Testis (tissue), 3 donors: Measurements from ENCODE around the gene C16orf46. TPM values are rescaled to one million over a fixed set of nuclear protein-coding genes. Genes with fewer than 3 reads are reported as not detected.

Source experiments
- DNase-seq: peaks from one replicate; pipeline ENCODE4 v3.0.0-alpha.2; 2019
- H3K27ac ChIP-seq, 2 donors: fragments of 200-600 bp; sonication (generic); one replicate each; pipeline ENCODE4 v1.5.1; 2019
- H3K27me3 ChIP-seq: fragments of 200-600 bp; sonication (generic); one replicate; pipeline ENCODE4 v1.5.1; 2019
- H3K36me3 ChIP-seq: fragments of 200-600 bp; sonication (generic); one replicate; pipeline ENCODE4 v1.5.1; 2017; ENCODE audit warnings: low read depth; ENCODE audit errors: missing control alignments
- H3K4me1 ChIP-seq: fragments of 200-600 bp; sonication (generic); one replicate; pipeline ENCODE4 v1.5.1; 2019
- H3K4me3 ChIP-seq, 2 donors: fragments of 200-600 bp; sonication (generic); one replicate each; pipeline ENCODE4 v1.5.1; 2017 to 2019
- H3K9me3 ChIP-seq: fragments of 200-600 bp; sonication (generic); one replicate; pipeline ENCODE4 v1.5.1; 2017
- CTCF ChIP-seq, 3 experiments: fragments of 450-650 bp in 2 of 3; fragments of 200-600 bp in 1 of 3; sonication (generic) in 1 of 3; IDR thresholded peaks; one replicate each; pipeline ENCODE4 v1.5.1; 2016 to 2019; ENCODE audit warnings: antibody characterized with exemption in 3 of 3, mild to moderate bottlenecking in 2 of 3, moderate library complexity in 1 of 3
- POLR2A ChIP-seq: fragments of 450-650 bp; IDR thresholded peaks from one replicate; pipeline ENCODE4 v1.6.1; 2017; ENCODE audit warnings: antibody characterized with exemption, mild to moderate bottlenecking, moderate library complexity
- WGBS, 2 donors: methylation state at CpG; one replicate each; pipeline ENCODE4 v1.1.5; 2018; 5-methylcytosine and 5-hydroxymethylcytosine counted together
- intact Hi-C: fragments of 100-400 bp; cut with DNase I; formaldehyde crosslinking; loops from one replicate; pipeline ENCODE4 v1.15.1; 2023; ENCODE audit warnings: low total_unique reads
- polyA plus RNA-seq: library from polyadenylated mRNA; stranded (reverse); fragments of 350-450 nt; fragmentation: Illumina TruSeq; extraction: RNeasy Lipid Tissue Mini Kit (QIAGEN cat#74804); gene quantifications from one replicate; pipeline ENCODE4 v1.2.3, GENCODE V29; 2014; ENCODE audit warnings: low read depth, low replicate concordance; ENCODE audit not compliant: insufficient read depth
- total RNA-seq, 2 donors: library from RNA; depleted of rRNA; stranded (reverse); fragments of >200 nt; gene quantifications; one replicate each; pipeline ENCODE4 v1.2.3, GENCODE V29; 2016

The C16orf46 gene
- total and polyA plus RNA-seq, 3 donors from 2014 or later = 7.7 to 15.2 (median 10.2) TPM

- Histone ChIP-seq H3K4me3 (no peak overlapping the region), H3K27me3 (no peaks in the 10 kb centered on the region), H3K27ac (no peak overlapping the region), H3K9me3 (no peaks in the 10 kb centered on the region), H3K36me3 (no peaks in the 10 kb centered on the region), H3K4me1 (no peaks in the 10 kb centered on the region)
- TF ChIP-seq CTCF (IDR thresholded peaks at IDR 0.05) (no peak), POLR2A (no peak)
- DNase-seq = no peak
- intact Hi-C loops = no loop called here
- 69 to 88% methylated on average over 1 of the region's 1 CpG for WGBS, 2 donors
Measured at GRCh38 chr16:81067166-81067565, 9.9 kb downstream of the C16orf46 start.

- H3K27ac ChIP-seq = no peak overlapping the region
- H3K36me3 ChIP-seq = no peaks in the 10 kb centered on the region
- H3K9me3 ChIP-seq = no peaks in the 10 kb centered on the region
- H3K4me1 ChIP-seq = no peaks in the 10 kb centered on the region
- H3K27me3 ChIP-seq = no peaks in the 10 kb centered on the region
- intact Hi-C loops = no loop called here
- no peak overlapping the region for H3K4me3 ChIP-seq
- TF ChIP-seq POLR2A (no peak), CTCF (IDR thresholded peaks at IDR 0.05) (no peak)
- no peak for DNase-seq
- 79 to 84% methylated on average over 4 of the region's 4 CpGs for whole genome bisulfite sequencing, 2 donors
Measured at GRCh38 chr16:81066681-81067080, 10.4 kb downstream of the C16orf46 start.

GRCh38 chr16:81061871-81062608, 15.0 kb downstream of the C16orf46 start:
- intact Hi-C loops = no loop called here
- no peaks in the 10 kb centered on the region for H3K9me3 ChIP-seq
- TF ChIP-seq CTCF (IDR thresholded peaks at IDR 0.05) = peak in 1 of 3 experiments; percentile 12
- TF ChIP-seq POLR2A = no peak
- H3K27me3 ChIP-seq = no peaks in the 10 kb centered on the region
- no peak overlapping the region for H3K27ac ChIP-seq
- H3K4me3 ChIP-seq = no peak overlapping the region
- 73 to 83% methylated on average over 10 of the region's 10 CpGs for WGBS, 2 donors
- no peaks in the 10 kb centered on the region for H3K36me3 ChIP-seq
- no peak for DNase-seq
- H3K4me1 ChIP-seq = no peaks in the 10 kb centered on the region

- no peak overlapping the region for H3K4me3 ChIP-seq
- WGBS, 2 donors = 78% methylated on average over 10 of the region's 10 CpGs
- no peak overlapping the region for H3K27ac ChIP-seq
- H3K9me3 ChIP-seq = no peaks in the 10 kb centered on the region
- no peaks in the 10 kb centered on the region for H3K27me3 ChIP-seq
- H3K4me1 ChIP-seq = no peaks in the 10 kb centered on the region
- TF ChIP-seq CTCF (IDR thresholded peaks at IDR 0.05) = no peak
- TF ChIP-seq POLR2A = no peak
- no peaks in the 10 kb centered on the region for H3K36me3 ChIP-seq
- intact Hi-C loops = no loop called here
- no peak for DNase-seq
Measured at GRCh38 chr16:81061307-81061640, 15.8 kb downstream of the C16orf46 start.
